Spleen (tissue), 11 donors: ENCODE data around the gene FOXC2. TPM values are rescaled to one million over a fixed set of nuclear protein-coding genes. Genes with fewer than 3 reads are reported as not detected.
A peak's percentile ranks its signal among the peaks of the same experiment; 100 is the strongest.

Experiments
- DNase-seq: peaks from one replicate; pipeline ENCODE4 v3.0.0-alpha.2; 2020
- H3K27ac ChIP-seq, 8 donors: fragments of 200-600 bp; sonication (generic) in 7 of 8; 1 replicate in 4 of 8; 2 replicates in 4 of 8; pipeline versions ENCODE4 v1.5.0 to v1.8.0; 2016 to 2021; ENCODE audit warnings: inconsistent platforms in 4 of 8, mild to moderate bottlenecking in 4 of 8, moderate library complexity in 1 of 8
- H3K27me3 ChIP-seq, 7 donors: fragments of 200-600 bp; sonication (generic) in 6 of 7; replicated peaks in 1 of 7; 1 replicate in 4 of 7; 2 replicates in 3 of 7; pipeline versions ENCODE4 v1.5.0 to v1.8.0; 2016 to 2021; ENCODE audit warnings: inconsistent platforms in 3 of 7, mild to moderate bottlenecking in 1 of 7
- H3K36me3 ChIP-seq, 6 donors: fragments of 200-600 bp; sonication (generic) in 5 of 6; 1 replicate in 4 of 6; 2 replicates in 2 of 6; pipeline versions ENCODE4 v1.5.0 to v1.8.0; 2016 to 2021; ENCODE audit warnings: inconsistent platforms in 2 of 6
- H3K4me1 ChIP-seq, 6 donors: fragments of 200-600 bp; sonication (generic) in 5 of 6; 1 replicate in 3 of 6; 2 replicates in 3 of 6; pipeline versions ENCODE4 v1.5.0 to v1.8.0; 2016 to 2021; ENCODE audit warnings: inconsistent platforms in 3 of 6
- H3K4me3 ChIP-seq, 8 donors: fragments of 200-600 bp; sonication (generic) in 7 of 8; 1 replicate in 4 of 8; 2 replicates in 4 of 8; pipeline versions ENCODE4 v1.5.0 to v1.8.0; 2016 to 2021; ENCODE audit warnings: inconsistent platforms in 4 of 8, mild to moderate bottlenecking in 4 of 8, moderate library complexity in 2 of 8
- H3K9me3 ChIP-seq, 8 donors: fragments of 200-600 bp; sonication (generic) in 7 of 8; 1 replicate in 4 of 8; 2 replicates in 4 of 8; pipeline versions ENCODE4 v1.5.0 to v1.8.0; 2016 to 2021; ENCODE audit warnings: inconsistent platforms in 4 of 8
- POLR2A ChIP-seq, 3 donors: fragments of 450-650 bp; IDR thresholded peaks; one replicate each; pipeline ENCODE4 v1.5.1; 2017; ENCODE audit warnings: antibody characterized with exemption in 3 of 3, mild to moderate bottlenecking in 1 of 3
- POLR2AphosphoS5 ChIP-seq, 3 donors: sonication (generic); formaldehyde crosslinking; IDR thresholded peaks; one replicate each; pipeline ENCODE4 v1.5.1; 2017; ENCODE audit warnings: antibody characterized with exemption in 3 of 3
- WGBS, 5 donors: extraction: QIAGEN DNeasy Blood & Tissue Kit in 3 of 5; methylation state at CpG; one replicate each; pipeline versions ENCODE4 v1.1.5 to v1.1.7; 2013 to 2018; 5-methylcytosine and 5-hydroxymethylcytosine counted together
- intact Hi-C: fragments of 100-400 bp; cut with DNase I; formaldehyde crosslinking; loops from one replicate; pipeline ENCODE4 v1.15.0; 2023; ENCODE audit warnings: low total_unique reads
- polyA plus RNA-seq, 3 donors: library from polyadenylated mRNA; stranded (reverse); fragments of 200-250 nt; gene quantifications; one replicate each; pipeline ENCODE4 v1.2.1, GENCODE V29; 2013
- total RNA-seq, 7 donors: library from RNA; depleted of rRNA in 3 of 7; stranded (reverse); fragments of >200 nt in 3 of 7; fragmentation: NEBNext Ultra II Directional in 4 of 7; extraction: Animal tissue kit (Norgen Biotek cat#: 25700) in 4 of 7; gene quantifications; one replicate each; pipeline versions ENCODE4 v1.1.0 to v1.2.1, GENCODE V29; 2016 to 2021
- TF ChIP-seq, protein P1 (sequence below), 11 experiments: fragments of 200-600 bp in 7 of 11; fragments of 450-650 bp in 4 of 11; sonication (generic) in 4 of 11; IDR thresholded peaks in 8 of 11; conservative IDR thresholded peaks in 3 of 11; 1 replicate in 7 of 11; 2 replicates in 4 of 11; pipeline versions ENCODE4 v1.4.0 to v1.8.0; 2016 to 2021; ENCODE audit warnings: antibody characterized with exemption in 11 of 11, inconsistent platforms in 4 of 11, mild to moderate bottlenecking in 1 of 11
- donor health status: healthy with polysubstance abuse.
- donor health status: DM: no; HTN: no; CAD: no; lungs with moderate emphysema.
- donor health status: DM: no; HTN: no; CAD: no.
- donor health status: Bipolar disorder and iron deficiency.
- donor health status: healthy.
- donor health status: DM: no; HTN: no; CAD: no.
- donor health status: DM: yes; HTN: yes; CAD: no.

Gene FOXC2
- total and polyA plus RNA-seq, 10 donors = 0.05 to 0.10 TPM; not detected in 8

DNA sequence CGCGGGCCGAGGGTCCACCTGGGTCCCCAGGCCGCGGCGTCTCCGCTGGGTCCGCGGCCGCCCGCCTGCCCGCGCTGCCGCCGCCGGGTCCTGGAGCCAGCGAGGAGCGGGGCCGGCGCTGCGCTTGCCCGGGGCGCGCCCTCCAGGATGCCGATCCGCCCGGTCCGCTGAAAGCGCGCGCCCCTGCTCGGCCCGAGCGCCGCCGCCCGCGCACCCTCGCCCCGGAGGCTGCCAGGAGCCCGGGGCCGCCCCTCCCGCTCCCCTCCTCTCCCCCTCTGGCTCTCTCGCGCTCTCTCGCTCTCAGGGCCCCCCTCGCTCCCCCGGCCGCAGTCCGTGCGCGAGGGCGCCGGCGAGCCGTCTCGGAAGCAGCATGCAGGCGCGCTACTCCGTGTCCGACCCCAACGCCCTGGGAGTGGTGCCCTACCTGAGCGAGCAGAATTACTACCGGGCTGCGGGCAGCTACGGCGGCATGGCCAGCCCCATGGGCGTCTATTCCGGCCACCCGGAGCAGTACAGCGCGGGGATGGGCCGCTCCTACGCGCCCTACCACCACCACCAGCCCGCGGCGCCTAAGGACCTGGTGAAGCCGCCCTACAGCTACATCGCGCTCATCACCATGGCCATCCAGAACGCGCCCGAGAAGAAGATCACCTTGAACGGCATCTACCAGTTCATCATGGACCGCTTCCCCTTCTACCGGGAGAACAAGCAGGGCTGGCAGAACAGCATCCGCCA is 504 bp downstream of the FOXC2 start:
- TF ChIP-seq, protein P1, sequence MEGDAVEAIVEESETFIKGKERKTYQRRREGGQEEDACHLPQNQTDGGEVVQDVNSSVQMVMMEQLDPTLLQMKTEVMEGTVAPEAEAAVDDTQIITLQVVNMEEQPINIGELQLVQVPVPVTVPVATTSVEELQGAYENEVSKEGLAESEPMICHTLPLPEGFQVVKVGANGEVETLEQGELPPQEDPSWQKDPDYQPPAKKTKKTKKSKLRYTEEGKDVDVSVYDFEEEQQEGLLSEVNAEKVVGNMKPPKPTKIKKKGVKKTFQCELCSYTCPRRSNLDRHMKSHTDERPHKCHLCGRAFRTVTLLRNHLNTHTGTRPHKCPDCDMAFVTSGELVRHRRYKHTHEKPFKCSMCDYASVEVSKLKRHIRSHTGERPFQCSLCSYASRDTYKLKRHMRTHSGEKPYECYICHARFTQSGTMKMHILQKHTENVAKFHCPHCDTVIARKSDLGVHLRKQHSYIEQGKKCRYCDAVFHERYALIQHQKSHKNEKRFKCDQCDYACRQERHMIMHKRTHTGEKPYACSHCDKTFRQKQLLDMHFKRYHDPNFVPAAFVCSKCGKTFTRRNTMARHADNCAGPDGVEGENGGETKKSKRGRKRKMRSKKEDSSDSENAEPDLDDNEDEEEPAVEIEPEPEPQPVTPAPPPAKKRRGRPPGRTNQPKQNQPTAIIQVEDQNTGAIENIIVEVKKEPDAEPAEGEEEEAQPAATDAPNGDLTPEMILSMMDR (IDR thresholded peaks at IDR 0.05 in 8 of 11, conservative IDR thresholded peaks at IDR 0.05 in 3 of 11) = no peak
- TF ChIP-seq POLR2A (IDR thresholded peaks at IDR 0.05) (no peak), POLR2AphosphoS5 (IDR thresholded peaks at IDR 0.05) (no peak)
- DNase-seq = peak; percentile 71
- Histone ChIP-seq H3K4me3 (peak overlapping the region in 6 of 8 donors; percentile 19 to 59 (median 27)), H3K27me3 (peaks cover 13 to 100% (median 82%) of the 10 kb centered on the region in 7 donors), H3K4me1 (peaks cover 4 to 48% (median 37%) of the 10 kb centered on the region in 6 donors), H3K9me3 (no peaks in the 10 kb centered on the region), H3K36me3 (no peaks in the 10 kb centered on the region), H3K27ac (no peak overlapping the region)
- WGBS, 5 donors = 3 to 4% (median 4%) methylated on average over 12 to 88 of the region's 88 CpGs
- intact Hi-C loops = loop anchor here (10.0 kb wide), 1 partner anchor 1068 kb away; no protein-coding TSS in a partner anchor

DNA sequence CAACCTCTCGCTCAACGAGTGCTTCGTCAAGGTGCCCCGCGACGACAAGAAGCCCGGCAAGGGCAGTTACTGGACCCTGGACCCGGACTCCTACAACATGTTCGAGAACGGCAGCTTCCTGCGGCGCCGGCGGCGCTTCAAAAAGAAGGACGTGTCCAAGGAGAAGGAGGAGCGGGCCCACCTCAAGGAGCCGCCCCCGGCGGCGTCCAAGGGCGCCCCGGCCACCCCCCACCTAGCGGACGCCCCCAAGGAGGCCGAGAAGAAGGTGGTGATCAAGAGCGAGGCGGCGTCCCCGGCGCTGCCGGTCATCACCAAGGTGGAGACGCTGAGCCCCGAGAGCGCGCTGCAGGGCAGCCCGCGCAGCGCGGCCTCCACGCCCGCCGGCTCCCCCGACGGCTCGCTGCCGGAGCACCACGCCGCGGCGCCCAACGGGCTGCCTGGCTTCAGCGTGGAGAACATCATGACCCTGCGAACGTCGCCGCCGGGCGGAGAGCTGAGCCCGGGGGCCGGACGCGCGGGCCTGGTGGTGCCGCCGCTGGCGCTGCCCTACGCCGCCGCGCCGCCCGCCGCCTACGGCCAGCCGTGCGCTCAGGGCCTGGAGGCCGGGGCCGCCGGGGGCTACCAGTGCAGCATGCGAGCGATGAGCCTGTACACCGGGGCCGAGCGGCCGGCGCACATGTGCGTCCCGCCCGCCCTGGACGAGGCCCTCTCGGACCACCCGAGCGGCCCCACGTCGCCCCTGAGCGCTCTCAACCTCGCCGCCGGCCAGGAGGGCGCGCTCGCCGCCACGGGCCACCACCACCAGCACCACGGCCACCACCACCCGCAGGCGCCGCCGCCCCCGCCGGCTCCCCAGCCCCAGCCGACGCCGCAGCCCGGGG is 1.3 kb downstream of the FOXC2 start:
- Histone ChIP-seq H3K9me3 (no peaks in the 10 kb centered on the region), H3K4me1 (peaks cover 4 to 48% (median 37%) of the 10 kb centered on the region in 6 donors), H3K27me3 (peaks cover 13 to 100% (median 89%) of the 10 kb centered on the region in 7 donors), H3K4me3 (peak overlapping the region in 3 of 8 donors; percentile 19 to 59 (median 24)), H3K36me3 (no peaks in the 10 kb centered on the region), H3K27ac (no peak overlapping the region)
- 3 to 7% (median 5%) methylated on average over 18 to 116 of the region's 116 CpGs for WGBS, 5 donors
- intact Hi-C loops = loop anchor here (10.0 kb wide), 1 partner anchor 1067 kb away; no protein-coding TSS in a partner anchor
- no peak for TF ChIP-seq POLR2AphosphoS5 (IDR thresholded peaks at IDR 0.05)
- TF ChIP-seq, protein P1 (IDR thresholded peaks at IDR 0.05 in 8 of 11, conservative IDR thresholded peaks at IDR 0.05 in 3 of 11) = no peak
- no peak for TF ChIP-seq POLR2A (IDR thresholded peaks at IDR 0.05)
- DNase-seq = peak; percentile 69

DNA sequence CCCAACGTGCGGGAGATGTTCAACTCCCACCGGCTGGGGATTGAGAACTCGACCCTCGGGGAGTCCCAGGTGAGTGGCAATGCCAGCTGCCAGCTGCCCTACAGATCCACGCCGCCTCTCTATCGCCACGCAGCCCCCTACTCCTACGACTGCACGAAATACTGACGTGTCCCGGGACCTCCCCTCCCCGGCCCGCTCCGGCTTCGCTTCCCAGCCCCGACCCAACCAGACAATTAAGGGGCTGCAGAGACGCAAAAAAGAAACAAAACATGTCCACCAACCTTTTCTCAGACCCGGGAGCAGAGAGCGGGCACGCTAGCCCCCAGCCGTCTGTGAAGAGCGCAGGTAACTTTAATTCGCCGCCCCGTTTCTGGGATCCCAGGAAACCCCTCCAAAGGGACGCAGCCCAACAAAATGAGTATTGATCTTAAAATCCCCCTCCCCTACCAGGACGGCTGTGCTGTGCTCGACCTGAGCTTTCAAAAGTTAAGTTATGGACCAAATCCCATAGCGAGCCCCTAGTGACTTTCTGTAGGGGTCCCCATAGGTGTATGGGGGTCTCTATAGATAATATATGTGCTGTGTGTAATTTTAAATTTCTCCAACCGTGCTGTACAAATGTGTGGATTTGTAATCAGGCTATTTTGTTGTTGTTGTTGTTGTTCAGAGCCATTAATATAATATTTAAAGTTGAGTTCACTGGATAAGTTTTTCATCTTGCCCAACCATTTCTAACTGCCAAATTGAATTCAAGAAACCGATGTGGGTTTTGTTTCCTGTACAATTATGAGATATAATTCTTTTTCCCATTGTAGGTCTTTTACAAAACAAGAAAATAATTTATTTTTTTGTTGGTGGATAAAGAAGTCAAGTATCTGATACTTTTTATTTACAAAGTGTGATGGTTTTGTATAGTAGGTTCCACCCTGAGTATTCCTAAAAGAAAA is 2.3 kb downstream of the FOXC2 start:
- peaks cover 13 to 100% (median 88%) of the 10 kb centered on the region in 7 donors for H3K27me3 ChIP-seq
- H3K9me3 ChIP-seq = no peaks in the 10 kb centered on the region
- 17 to 25% (median 20%) methylated on average over 18 to 33 of the region's 33 CpGs for WGBS, 5 donors
- DNase-seq = peak; percentile 68
- H3K4me1 ChIP-seq = peaks cover 4 to 40% (median 30%) of the 10 kb centered on the region in 6 donors
- intact Hi-C loops = loop anchor here (10.0 kb wide), 1 partner anchor 1066 kb away; no protein-coding TSS in a partner anchor
- no peaks in the 10 kb centered on the region for H3K36me3 ChIP-seq
- H3K4me3 ChIP-seq = peak overlapping the region in 1 of 8 donors; percentile 34
- H3K27ac ChIP-seq = no peak overlapping the region
- no peak for TF ChIP-seq POLR2A (IDR thresholded peaks at IDR 0.05)
- TF ChIP-seq, protein P1 (IDR thresholded peaks at IDR 0.05 in 8 of 11, conservative IDR thresholded peaks at IDR 0.05 in 3 of 11) = no peak
- TF ChIP-seq POLR2AphosphoS5 (IDR thresholded peaks at IDR 0.05) = no peak
